HG03469 (cell line): ENCODE data around the gene SYT1.

Experiments used
- ATAC-seq: cut with Tn5 transposase; IDR thresholded peaks from one replicate; pipeline ENCODE4 v1.9.1; 2021; ENCODE audit warnings: mild to moderate bottlenecking, moderate library complexity, moderate number of reproducible peaks; ENCODE audit not compliant: unreplicated experiment

Gene SYT1

DNA sequence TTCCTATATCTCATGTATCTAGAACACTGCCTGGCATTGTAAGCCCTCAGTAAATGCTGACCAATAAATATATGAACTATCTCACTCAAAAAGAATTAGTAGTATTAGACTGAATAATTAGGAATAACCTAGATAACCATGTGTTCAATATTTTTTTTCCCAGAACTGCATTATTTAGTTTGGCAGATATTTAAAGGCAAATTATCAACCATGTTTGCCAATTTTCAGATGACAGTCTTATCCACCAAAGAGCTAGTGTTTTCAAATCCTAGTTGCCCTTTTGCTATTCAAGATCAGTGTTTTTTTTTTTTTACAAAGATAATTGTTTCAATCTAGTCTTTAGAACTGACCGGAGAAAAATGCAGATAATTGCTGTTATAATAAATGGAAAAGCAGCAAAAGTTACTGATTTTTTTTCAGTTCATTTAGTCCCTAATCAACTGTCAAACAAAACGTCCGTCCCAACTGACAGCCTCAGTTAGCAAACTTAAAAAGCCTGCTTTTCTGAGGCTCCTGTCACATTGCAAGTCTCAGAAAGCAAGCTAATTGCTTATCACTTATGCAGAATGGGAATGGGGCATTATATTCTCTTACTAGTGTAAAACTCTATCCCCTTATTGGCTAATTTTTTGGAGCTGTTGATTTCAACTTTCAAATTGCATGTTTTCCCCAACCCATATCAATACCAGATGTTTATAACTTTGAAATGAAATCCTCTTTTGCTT, 623.0 kb downstream of the SYT1 start:
- no peak for ATAC-seq
